ENCODE measurements around the gene ZNF496.

DNA sequence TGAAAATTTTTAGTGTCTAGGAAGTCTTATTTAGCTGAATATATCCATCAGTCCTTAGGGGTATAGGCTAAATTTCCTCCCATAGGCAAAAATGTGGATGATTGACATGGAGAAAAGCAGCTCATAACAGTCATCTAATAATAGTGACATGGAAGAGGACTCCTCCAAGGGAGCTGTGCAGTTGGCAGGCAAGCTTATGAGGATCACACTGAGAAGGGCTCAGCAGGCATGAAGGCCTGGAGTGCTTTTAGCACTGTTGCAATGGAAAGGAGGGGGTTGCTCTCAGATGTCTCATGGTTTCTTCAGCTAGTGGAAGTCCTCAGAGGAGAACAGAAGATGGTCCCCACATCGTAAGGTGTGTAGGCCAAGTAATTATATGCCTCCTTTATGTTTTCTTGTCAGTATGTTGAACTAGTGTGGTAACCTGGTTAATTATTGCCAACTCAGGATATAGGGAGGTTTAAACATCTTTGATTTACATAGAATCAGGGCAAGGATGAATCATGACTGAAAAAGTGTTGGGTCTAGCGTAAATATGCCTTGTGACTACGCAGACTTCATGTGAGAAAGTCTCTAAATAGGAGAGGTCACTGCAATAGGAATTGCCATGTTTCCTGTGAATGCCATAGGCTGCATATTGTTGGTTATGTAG is 56.9 kb downstream of the ZNF496 start:
- TF ChIP-seq, protein P1, sequence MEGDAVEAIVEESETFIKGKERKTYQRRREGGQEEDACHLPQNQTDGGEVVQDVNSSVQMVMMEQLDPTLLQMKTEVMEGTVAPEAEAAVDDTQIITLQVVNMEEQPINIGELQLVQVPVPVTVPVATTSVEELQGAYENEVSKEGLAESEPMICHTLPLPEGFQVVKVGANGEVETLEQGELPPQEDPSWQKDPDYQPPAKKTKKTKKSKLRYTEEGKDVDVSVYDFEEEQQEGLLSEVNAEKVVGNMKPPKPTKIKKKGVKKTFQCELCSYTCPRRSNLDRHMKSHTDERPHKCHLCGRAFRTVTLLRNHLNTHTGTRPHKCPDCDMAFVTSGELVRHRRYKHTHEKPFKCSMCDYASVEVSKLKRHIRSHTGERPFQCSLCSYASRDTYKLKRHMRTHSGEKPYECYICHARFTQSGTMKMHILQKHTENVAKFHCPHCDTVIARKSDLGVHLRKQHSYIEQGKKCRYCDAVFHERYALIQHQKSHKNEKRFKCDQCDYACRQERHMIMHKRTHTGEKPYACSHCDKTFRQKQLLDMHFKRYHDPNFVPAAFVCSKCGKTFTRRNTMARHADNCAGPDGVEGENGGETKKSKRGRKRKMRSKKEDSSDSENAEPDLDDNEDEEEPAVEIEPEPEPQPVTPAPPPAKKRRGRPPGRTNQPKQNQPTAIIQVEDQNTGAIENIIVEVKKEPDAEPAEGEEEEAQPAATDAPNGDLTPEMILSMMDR (IDR thresholded peaks at IDR 0.05): no peak
- no peak for TF ChIP-seq POLR2A (IDR thresholded peaks at IDR 0.05)

All from adrenal gland (tissue), 5 donors.